Heart left ventricle (tissue), 16 donors: ENCODE measurements around the gene GNB1. TPM values are rescaled to one million over a fixed set of nuclear protein-coding genes. Genes with fewer than 3 reads are reported as not detected.
A peak's percentile ranks its signal among the peaks of the same experiment; 100 is the strongest.

Source experiments
- ATAC-seq, 4 donors: fragments of 200-7000 bp; cut with Tn5 transposase; one replicate each; pipeline ENCODE4 v1.9.1; 2020 to 2022; ENCODE audit warnings: moderate library complexity in 4 of 4, mild to moderate bottlenecking in 3 of 4, moderate number of reproducible peaks in 1 of 4
- DNase-seq, 5 donors: peaks; one replicate each; pipeline ENCODE4 v3.0.0-alpha.2; 2020
- H3K27ac ChIP-seq, 12 donors: fragments of 200-600 bp; sonication (generic) in 4 of 12; one replicate each; pipeline versions ENCODE4 v1.5.0 to v1.8.0; 2016 to 2022; ENCODE audit warnings: mild to moderate bottlenecking in 2 of 12
- H3K27me3 ChIP-seq, 9 donors: fragments of 200-600 bp; sonication (generic) in 2 of 9; one replicate each; pipeline versions ENCODE4 v1.5.1 to v1.8.0; 2016 to 2022; ENCODE audit warnings: mild to moderate bottlenecking in 3 of 9
- H3K36me3 ChIP-seq, 9 donors: fragments of 200-600 bp; sonication (generic) in 2 of 9; one replicate each; pipeline versions ENCODE4 v1.5.0 to v1.8.0; 2018 to 2022; ENCODE audit warnings: mild to moderate bottlenecking in 2 of 9
- H3K4me1 ChIP-seq, 12 donors: fragments of 200-600 bp; sonication (generic) in 4 of 12; one replicate each; pipeline versions ENCODE4 v1.5.0 to v1.8.0; 2016 to 2022; ENCODE audit warnings: mild to moderate bottlenecking in 3 of 12
- H3K4me3 ChIP-seq, 12 donors: fragments of 200-600 bp; sonication (generic) in 4 of 12; one replicate each; pipeline versions ENCODE4 v1.5.0 to v1.8.0; 2017 to 2022; ENCODE audit warnings: mild to moderate bottlenecking in 9 of 12, moderate library complexity in 4 of 12
- H3K9me3 ChIP-seq, 12 donors: fragments of 200-600 bp; sonication (generic) in 4 of 12; one replicate each; pipeline versions ENCODE4 v1.5.0 to v1.8.0; 2016 to 2022; ENCODE audit warnings: mild to moderate bottlenecking in 1 of 12
- POLR2A ChIP-seq, 2 donors: fragments of 450-650 bp; IDR thresholded peaks; one replicate each; pipeline ENCODE4 v1.6.1; 2017; ENCODE audit warnings: antibody characterized with exemption in 2 of 2, mild to moderate bottlenecking in 2 of 2, moderate library complexity in 2 of 2
- WGBS, 4 donors: extraction: QIAGEN DNeasy Blood & Tissue Kit in 2 of 4; methylation state at CpG; one replicate each; pipeline versions ENCODE4 v1.1.5 to v1.1.7; 2013 to 2018; 5-methylcytosine and 5-hydroxymethylcytosine counted together
- intact Hi-C, 10 donors: fragments of 100-400 bp; cut with DNase I; formaldehyde crosslinking; loops; one replicate each; pipeline versions ENCODE4 v1.11.1 to v1.14.2; 2022
- polyA plus RNA-seq, 2 donors: library from polyadenylated mRNA; stranded (reverse); fragments of 200-250 nt; gene quantifications; one replicate each; pipeline ENCODE4 v1.2.3, GENCODE V29; 2013
- total RNA-seq, 9 donors: library from RNA; depleted of rRNA in 2 of 9; stranded (reverse); fragments of >200 nt in 2 of 9; fragmentation: NEBNext Ultra II Directional in 3 of 9; extraction: Animal tissue kit (Norgen Biotek cat#: 25700) in 3 of 9; gene quantifications; one replicate each; pipeline versions ENCODE4 v1.1.0 to v1.2.4, GENCODE V29; 2016 to 2023
- TF ChIP-seq, protein P1 (sequence below), 12 donors: fragments of 200-600 bp; sonication (generic) in 4 of 12; IDR thresholded peaks; one replicate each; pipeline versions ENCODE4 v1.5.0 to v1.8.0; 2018 to 2022; ENCODE audit warnings: antibody characterized with exemption in 12 of 12, mild to moderate bottlenecking in 5 of 12
- donor health status: ischemic (EF 13 %, LVEDD 7.1; RV severe dilation, severe dysfunction).
- donor health status: healthy with polysubstance abuse.
- donor health status: DM: no; HTN: yes; CAD: no.
- donor health status: DM: no; HTN: no; CAD: no.
- donor health status: ischemic (EF 25% LVEDD 6.9; RV normal size, moderate dysfunction).
- donor health status: ischemic (EF 25% LVEDD 5.7; RV mildly dilated, moderate dysfunction).
- donor health status: healthy.
- donor health status: DM: yes; HTN: yes; CAD: no.
- donor health status: ischemic (EF 35%, LVEDD 5.7; RV mildly dilated, moderate dysfunction).
- donor health status: nonischemic (EF 11% LVEDD 7.7; RV severe dilation, severe dysfunction).
- donor health status: DM: yes; HTN: yes; CAD: no.
- donor health status: PGD.
- donor health status: ischemic (EF 29% LVEDD 5.4; RV normal size, mild dysfunction).
- donor health status: nonischemic (EF 23%, LVEDD 6.1; RV moderate dilation, normal function).

The GNB1 gene
- total and polyA plus RNA-seq, 11 donors, result 52.9 to 275 (median 172) TPM

DNA sequence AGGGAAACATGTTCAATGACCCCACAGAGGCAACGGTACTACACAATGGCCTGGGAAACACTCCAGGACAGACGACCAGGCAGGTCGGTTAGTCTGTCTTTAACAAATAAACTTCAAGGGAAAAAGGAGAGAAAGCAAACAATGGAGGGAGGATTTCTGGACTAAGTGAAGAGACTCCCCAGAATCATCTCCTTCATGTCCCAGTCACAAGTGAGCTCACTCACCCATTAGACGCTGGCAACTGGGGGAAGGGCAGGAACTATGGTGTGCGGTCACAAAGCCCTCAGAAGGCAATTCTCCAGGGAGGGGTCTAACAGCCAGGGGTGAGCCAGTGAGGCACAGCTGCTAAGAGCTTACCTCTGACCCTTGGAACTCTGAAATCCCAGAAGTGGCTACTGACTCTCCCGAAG is 57.0 kb downstream of the GNB1 start:
- H3K36me3 ChIP-seq, result peaks cover 0 to 88% (median 45%) of the 10 kb centered on the region in 9 donors
- peak overlapping the region in 3 of 12 donors; percentile 17 to 49 (median 41) for H3K27ac ChIP-seq
- DNase-seq, result no peak
- no peaks in the 10 kb centered on the region for H3K9me3 ChIP-seq
- intact Hi-C loops, result loop anchor here in 1 of 10 donors (10.0 kb wide), 1 partner anchor 51 kb away; no protein-coding TSS in a partner anchor
- peaks cover 5 to 38% (median 28%) of the 10 kb centered on the region in 12 donors for H3K4me1 ChIP-seq
- peak in 2 of 4 donors; percentile 18 to 19 for ATAC-seq
- H3K4me3 ChIP-seq, result no peak overlapping the region
- no peaks in the 10 kb centered on the region for H3K27me3 ChIP-seq
- TF ChIP-seq POLR2A (IDR thresholded peaks at IDR 0.05), result no peak
- TF ChIP-seq, protein P1, sequence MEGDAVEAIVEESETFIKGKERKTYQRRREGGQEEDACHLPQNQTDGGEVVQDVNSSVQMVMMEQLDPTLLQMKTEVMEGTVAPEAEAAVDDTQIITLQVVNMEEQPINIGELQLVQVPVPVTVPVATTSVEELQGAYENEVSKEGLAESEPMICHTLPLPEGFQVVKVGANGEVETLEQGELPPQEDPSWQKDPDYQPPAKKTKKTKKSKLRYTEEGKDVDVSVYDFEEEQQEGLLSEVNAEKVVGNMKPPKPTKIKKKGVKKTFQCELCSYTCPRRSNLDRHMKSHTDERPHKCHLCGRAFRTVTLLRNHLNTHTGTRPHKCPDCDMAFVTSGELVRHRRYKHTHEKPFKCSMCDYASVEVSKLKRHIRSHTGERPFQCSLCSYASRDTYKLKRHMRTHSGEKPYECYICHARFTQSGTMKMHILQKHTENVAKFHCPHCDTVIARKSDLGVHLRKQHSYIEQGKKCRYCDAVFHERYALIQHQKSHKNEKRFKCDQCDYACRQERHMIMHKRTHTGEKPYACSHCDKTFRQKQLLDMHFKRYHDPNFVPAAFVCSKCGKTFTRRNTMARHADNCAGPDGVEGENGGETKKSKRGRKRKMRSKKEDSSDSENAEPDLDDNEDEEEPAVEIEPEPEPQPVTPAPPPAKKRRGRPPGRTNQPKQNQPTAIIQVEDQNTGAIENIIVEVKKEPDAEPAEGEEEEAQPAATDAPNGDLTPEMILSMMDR (IDR thresholded peaks at IDR 0.05), result no peak
- 31 to 50% (median 38%) methylated on average over 6 of the region's 6 CpGs for WGBS, 4 donors

DNA sequence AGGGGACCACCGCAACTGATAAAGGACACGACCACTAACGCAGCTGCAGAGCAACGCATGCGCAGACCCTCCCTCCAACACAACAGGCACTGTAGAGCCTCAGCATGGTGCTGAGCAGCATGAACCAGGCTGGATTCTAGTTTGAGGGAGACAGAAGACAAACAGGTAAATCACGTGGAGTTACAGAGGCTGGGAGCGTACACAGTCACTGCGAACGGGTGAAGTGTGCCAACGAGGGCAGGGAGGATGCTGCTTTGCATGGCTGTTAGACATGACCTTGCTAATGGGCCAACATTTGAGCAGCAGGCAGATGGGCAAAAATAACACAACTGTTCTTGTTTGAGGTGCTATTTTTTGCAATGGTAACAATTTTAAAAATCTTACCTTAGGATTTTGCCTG is 57.4 kb downstream of the GNB1 start:
- no peak overlapping the region for H3K4me3 ChIP-seq
- intact Hi-C loops, result loop anchor here in 1 of 10 donors (10.0 kb wide), 1 partner anchor 51 kb away; no protein-coding TSS in a partner anchor
- DNase-seq (peak in 1 of 5 donors; percentile 45), ATAC-seq (peak in 3 of 4 donors; percentile 56 to 75 (median 61))
- TF ChIP-seq, protein P1 (IDR thresholded peaks at IDR 0.05), result no peak
- no peak for TF ChIP-seq POLR2A (IDR thresholded peaks at IDR 0.05)
- peaks cover 0 to 84% (median 46%) of the 10 kb centered on the region in 9 donors for H3K36me3 ChIP-seq
- WGBS, 4 donors, result 52 to 68% (median 60%) methylated on average over 10 of the region's 10 CpGs
- no peaks in the 10 kb centered on the region for H3K9me3 ChIP-seq
- H3K27me3 ChIP-seq, result no peaks in the 10 kb centered on the region
- H3K4me1 ChIP-seq, result peaks cover 5 to 36% (median 28%) of the 10 kb centered on the region in 12 donors
- H3K27ac ChIP-seq, result peak overlapping the region in 2 of 12 donors; percentile 17 to 41

DNA sequence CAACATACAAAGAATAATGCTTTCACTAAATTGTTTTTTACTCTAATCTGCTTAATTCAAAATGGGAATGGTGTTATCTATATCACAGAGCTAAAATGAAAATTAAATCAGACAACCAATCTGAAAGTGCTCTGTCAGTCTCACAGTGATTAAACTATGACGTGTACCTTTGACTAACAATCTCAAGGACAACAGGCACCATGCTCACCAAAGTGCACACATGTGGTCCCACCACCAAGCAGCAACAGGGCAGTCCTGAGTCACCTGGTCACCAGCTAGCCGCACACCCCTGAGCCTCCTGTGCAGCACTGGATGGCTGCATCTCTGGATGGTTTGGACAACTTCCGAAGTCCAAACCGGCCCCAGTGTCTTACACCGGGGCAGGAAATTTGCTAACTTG is 58.1 kb downstream of the GNB1 start:
- peaks cover 0 to 77% (median 44%) of the 10 kb centered on the region in 9 donors for H3K36me3 ChIP-seq
- TF ChIP-seq POLR2A (IDR thresholded peaks at IDR 0.05), result no peak
- TF ChIP-seq, protein P1 (IDR thresholded peaks at IDR 0.05), result no peak
- no peak overlapping the region for H3K27ac ChIP-seq
- DNase-seq (no peak), ATAC-seq (peak in 2 of 4 donors; percentile 35)
- H3K4me1 ChIP-seq, result peaks cover 5 to 36% (median 28%) of the 10 kb centered on the region in 12 donors
- H3K27me3 ChIP-seq, result no peaks in the 10 kb centered on the region
- H3K4me3 ChIP-seq, result no peak overlapping the region
- H3K9me3 ChIP-seq, result no peaks in the 10 kb centered on the region
- WGBS, 4 donors, result 66 to 85% (median 70%) methylated on average over 5 of the region's 5 CpGs
- intact Hi-C loops, result loop anchor here in 1 of 10 donors (10.0 kb wide), 1 partner anchor 52 kb away; no protein-coding TSS in a partner anchor

DNA sequence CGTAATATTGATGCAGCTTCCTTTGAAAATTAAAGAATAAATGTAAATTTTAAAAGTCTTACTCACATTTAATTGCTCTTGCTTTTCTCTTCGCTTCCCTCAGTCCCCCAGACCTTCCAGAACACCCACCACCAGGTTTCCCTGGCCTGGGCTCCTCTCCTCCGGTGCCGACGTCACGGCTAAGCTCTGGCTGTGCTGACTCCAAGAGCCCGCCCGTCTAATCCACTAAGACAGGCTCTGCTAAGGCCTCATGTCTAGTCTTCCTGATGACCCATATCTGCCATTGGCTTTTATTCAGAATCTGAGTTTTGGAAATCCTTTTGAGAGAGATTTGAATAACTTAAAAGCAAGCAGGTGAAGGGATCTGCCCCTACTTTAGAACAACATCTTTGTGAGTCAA is 58.7 kb downstream of the GNB1 start:
- TF ChIP-seq POLR2A (IDR thresholded peaks at IDR 0.05), result no peak
- TF ChIP-seq, protein P1 (IDR thresholded peaks at IDR 0.05), result no peak
- ATAC-seq, result no peak
- Histone ChIP-seq H3K27ac (no peak overlapping the region), H3K4me3 (no peak overlapping the region), H3K9me3 (no peaks in the 10 kb centered on the region), H3K4me1 (peaks cover 5 to 40% (median 29%) of the 10 kb centered on the region in 12 donors), H3K27me3 (no peaks in the 10 kb centered on the region), H3K36me3 (peaks cover 0 to 71% (median 37%) of the 10 kb centered on the region in 9 donors)
- 77 to 88% (median 83%) methylated on average over 8 of the region's 8 CpGs for WGBS, 4 donors
- intact Hi-C loops, result loop anchor here in 1 of 10 donors (10.0 kb wide), 1 partner anchor 53 kb away; no protein-coding TSS in a partner anchor
- DNase-seq, result no peak
